Jurkat, Clone E6-1 (cell line): ENCODE results near the gene PAPOLA.

Experiments used
- DNase-seq: peaks from one replicate; pipeline ENCODE4 v3.0.0-alpha.2; 2011; ENCODE audit warnings: low read depth, low spot score
- H3K4me3 ChIP-seq: 2 replicates; pipeline ENCODE4 v1.5.1; 2011; ENCODE audit warnings: mild to moderate bottlenecking, low read length, control low read depth, moderate library complexity

PAPOLA gene

DNA sequence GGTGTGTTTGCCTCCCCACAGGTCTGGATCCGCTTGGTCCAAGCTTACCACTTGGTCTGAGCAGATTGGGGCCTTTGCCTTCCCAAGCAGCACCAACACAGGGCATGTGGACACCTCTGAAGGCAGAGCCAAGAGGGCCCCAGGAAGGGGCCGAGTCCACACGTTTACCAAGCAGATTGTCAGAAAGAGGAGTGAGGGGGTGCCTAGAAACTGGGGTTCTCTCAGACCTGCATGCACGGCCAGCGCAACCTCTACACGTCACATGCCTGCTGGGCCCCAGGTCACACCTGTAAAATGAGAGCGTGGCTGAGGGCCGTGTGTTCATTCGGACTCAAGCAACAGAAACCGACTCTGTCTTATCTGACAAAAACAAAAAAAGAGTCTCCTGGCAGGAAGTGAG, 96.9 kb downstream of the PAPOLA start:
- H3K4me3 ChIP-seq: no peak overlapping the region
- no peak for DNase-seq

DNA sequence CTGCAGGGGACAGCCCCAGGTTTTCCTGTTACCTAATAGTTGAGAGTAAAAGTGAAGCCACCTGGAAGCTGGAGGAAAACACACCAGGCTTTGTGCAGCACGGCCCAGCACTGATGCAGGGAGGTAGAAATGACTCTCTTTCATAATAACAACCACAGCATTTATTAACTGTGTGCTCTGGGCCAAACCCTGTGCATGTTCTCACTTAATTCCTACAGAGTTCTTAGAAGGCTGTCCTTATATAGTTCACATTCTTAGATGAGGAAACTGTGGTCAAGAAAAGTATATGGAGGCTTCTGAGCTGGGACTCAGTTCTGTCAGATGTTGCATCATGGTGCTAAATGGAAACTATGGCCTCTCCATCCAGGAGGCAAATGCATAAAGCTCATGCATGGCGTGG, 100.0 kb downstream of the PAPOLA start:
- no peak for DNase-seq
- H3K4me3 ChIP-seq: no peak overlapping the region

DNA sequence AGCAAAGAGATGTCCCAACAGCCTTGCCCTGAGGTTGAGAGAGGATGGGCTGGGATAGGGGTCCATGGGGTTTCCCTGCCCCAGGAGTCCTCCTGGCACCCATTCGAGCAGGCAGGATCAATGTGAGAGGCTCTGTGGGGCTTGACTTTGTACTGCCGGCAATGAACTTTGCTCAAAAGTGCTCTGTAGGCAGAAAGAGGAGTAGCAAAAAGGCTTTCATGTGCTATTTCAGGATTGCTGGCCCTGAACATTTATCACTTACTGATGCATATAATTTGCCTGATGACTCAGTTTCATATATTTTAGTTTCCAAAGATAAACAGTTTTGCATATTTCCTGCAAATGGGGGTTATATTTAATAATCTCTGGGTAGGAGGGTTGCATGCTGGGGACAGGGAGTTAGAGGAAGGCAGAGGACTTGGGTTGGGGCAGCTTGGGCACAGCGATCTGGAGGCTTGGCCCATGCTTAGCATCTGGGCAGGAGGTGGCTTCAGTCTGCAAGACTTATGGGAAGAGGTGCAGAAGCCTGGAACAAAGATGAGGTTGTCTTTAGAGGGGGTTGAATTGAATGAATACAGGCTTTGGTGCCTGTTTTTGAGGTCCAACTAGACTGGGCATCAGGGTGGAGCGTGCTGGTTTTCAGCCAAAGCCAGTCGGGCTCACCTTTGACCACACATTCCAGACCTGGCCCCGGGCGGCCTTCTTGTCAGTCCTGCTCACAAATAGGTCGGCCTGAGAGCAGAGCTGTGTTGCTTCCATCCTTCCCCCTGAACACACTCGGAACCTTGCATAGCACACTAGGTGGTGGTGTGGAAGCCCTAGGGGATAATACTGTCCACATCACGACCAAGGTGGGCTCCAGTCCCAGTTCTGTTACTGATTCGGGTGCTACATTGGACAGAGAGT, 101.4 kb downstream of the PAPOLA start:
- no peak overlapping the region for H3K4me3 ChIP-seq
- no peak for DNase-seq

DNA sequence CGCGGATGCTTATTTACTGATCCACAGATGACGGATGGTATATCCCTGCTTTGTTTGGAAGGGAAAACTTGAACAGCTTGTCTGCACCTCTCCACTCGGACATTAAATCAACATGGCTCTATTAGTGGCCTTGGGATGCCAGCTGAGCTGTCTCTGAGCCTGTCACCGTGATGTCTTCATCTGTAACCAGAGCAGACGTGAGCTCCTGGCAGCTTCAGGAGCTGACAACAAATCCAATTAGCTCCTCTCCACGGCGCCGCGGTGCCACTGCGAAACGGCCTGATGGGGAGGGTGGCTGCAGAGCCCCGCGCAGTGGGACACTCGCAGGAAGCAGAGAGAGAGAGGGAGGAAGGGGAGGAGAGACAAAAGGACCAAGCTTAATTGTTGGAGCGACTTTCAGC, 112.3 kb downstream of the PAPOLA start:
- DNase-seq: no peak
- no peak overlapping the region for H3K4me3 ChIP-seq

DNA sequence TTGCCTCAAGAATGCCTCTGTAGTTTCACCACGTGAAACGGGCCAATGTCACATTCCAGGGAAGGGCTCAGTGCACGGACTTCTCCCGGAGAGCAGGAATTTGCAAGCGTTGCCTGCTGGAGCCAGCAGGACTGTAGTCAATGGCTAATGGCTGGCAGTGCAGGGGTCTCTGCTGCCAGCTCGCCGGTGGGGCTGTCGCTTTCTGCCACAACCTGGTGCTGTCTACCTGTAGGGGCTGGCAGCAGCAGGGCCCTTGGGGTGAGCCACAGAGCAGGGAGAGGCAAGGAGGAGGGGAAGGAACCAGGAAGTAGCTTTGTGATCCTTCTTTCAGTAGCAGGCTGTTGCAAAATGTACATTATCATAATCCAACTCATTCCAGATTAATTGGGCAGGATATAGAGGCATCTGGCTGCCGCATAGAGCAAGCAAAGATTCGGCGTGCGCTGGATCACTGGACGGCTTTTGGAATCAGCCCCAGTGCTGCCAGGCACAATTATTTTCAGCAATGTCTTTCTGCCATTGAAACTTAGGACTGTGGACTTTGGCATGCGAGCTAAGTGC, 114.1 kb downstream of the PAPOLA start:
- H3K4me3 ChIP-seq: no peak overlapping the region
- no peak for DNase-seq
